ENCODE data around the gene TAPT1. TPM values are rescaled to one million over a fixed set of nuclear protein-coding genes. Genes with fewer than 3 reads are reported as not detected.

Gene TAPT1
- 11.8 and 33.5 TPM in 2 replicates for total RNA-seq

- DNase-seq (ENCODE audit: low read depth), result no peak
Measured at GRCh38 chr4:16225863-16226815, at the start of gene TAPT1. TAPT1 (minus strand) TSS chr4:16226471; CDS start chr4:16226457, 14 bp downstream.

- DNase-seq (ENCODE audit: low read depth), result no peak
Measured at GRCh38 chr4:16271411-16271810, 45.1 kb upstream of the TAPT1 start.

- no peak for DNase-seq (ENCODE audit: low read depth)
Measured at GRCh38 chr4:16270454-16271328, 44.4 kb upstream of the TAPT1 start.

- DNase-seq (ENCODE audit: low read depth), result peak; percentile 44
Measured at GRCh38 chr4:16269742-16270453, 43.6 kb upstream of the TAPT1 start.

GRCh38 chr4:16269240-16269639 lies 43.0 kb upstream of the TAPT1 start:
- no peak for DNase-seq (ENCODE audit: low read depth)

- no peak for DNase-seq (ENCODE audit: low read depth)
Measured at GRCh38 chr4:16268290-16268689, 42.0 kb upstream of the TAPT1 start.

- no peak for DNase-seq (ENCODE audit: low read depth)
Measured at GRCh38 chr4:16267639-16268038, 41.4 kb upstream of the TAPT1 start.

- DNase-seq (ENCODE audit: low read depth), result no peak
Measured at GRCh38 chr4:16265820-16266219, 39.5 kb upstream of the TAPT1 start.

- DNase-seq (ENCODE audit: low read depth), result peak; percentile 57
Measured at GRCh38 chr4:16264798-16265197, 38.5 kb upstream of the TAPT1 start.

- no peak for DNase-seq (ENCODE audit: low read depth)
Measured at GRCh38 chr4:16263056-16263455, 36.8 kb upstream of the TAPT1 start.

GRCh38 chr4:16262188-16262587 lies 35.9 kb upstream of the TAPT1 start:
- no peak for DNase-seq (ENCODE audit: low read depth)

- DNase-seq (ENCODE audit: low read depth), result no peak
Measured at GRCh38 chr4:16261313-16261878, 35.1 kb upstream of the TAPT1 start.

- DNase-seq (ENCODE audit: low read depth), result no peak
Measured at GRCh38 chr4:16259889-16260246, 33.6 kb upstream of the TAPT1 start.

- DNase-seq (ENCODE audit: low read depth), result no peak
Measured at GRCh38 chr4:16259241-16259888, 33.1 kb upstream of the TAPT1 start.

GRCh38 chr4:16257611-16258010 lies 31.3 kb upstream of the TAPT1 start:
- DNase-seq (ENCODE audit: low read depth), result no peak

- no peak for DNase-seq (ENCODE audit: low read depth)
Measured at GRCh38 chr4:16256343-16256742, 30.1 kb upstream of the TAPT1 start.

GRCh38 chr4:16255730-16256129 lies 29.5 kb upstream of the TAPT1 start:
- no peak for DNase-seq (ENCODE audit: low read depth)

GRCh38 chr4:16253127-16253960 lies 27.1 kb upstream of the TAPT1 start:
- peak; percentile 84 for DNase-seq (ENCODE audit: low read depth)

GRCh38 chr4:16250661-16251365 lies 24.5 kb upstream of the TAPT1 start:
- DNase-seq (ENCODE audit: low read depth), result peak; percentile 70

GRCh38 chr4:16248605-16249004 lies 22.3 kb upstream of the TAPT1 start:
- no peak for DNase-seq (ENCODE audit: low read depth)

Measured in renal cortical epithelial cell (primary cell).